ENCODE measurements around the gene ACTN3.

DNA sequence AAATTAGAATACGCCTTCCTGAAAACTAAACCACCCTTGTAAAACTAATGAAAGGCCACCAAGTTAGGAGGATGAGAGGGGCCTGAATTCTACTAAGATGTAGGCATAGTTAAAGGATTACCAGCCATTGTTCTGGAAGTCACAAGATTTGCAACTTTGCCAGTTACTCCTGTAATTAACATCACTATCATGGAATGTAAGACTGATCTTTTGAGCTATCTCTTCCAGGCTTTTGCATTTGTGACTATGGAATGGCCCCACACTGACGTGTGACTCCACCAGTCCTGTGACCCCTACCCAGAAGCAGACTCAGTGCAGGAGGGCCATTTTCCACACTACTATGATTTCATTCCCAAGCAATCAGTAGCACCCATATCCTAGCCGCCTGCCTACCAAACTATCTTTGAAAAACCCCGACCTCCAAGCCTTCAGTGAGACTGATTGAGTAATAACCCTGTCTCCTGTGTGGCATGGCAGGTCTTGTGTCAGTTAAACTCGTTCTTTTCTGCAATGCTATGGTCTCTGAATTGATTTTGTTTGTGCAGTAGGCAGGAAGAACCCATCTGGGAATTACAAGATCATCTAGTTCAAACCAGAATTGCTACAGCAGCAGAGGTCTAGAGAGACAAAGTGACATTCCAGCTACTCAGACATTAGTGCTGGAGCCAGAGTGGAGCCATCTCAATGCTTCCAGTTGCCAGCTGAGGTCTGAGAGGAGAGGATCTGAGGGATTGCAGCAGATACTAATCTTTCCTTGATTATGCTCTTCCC lies 23.6 kb downstream of the ACTN3 start:
- TF ChIP-seq, protein P1, sequence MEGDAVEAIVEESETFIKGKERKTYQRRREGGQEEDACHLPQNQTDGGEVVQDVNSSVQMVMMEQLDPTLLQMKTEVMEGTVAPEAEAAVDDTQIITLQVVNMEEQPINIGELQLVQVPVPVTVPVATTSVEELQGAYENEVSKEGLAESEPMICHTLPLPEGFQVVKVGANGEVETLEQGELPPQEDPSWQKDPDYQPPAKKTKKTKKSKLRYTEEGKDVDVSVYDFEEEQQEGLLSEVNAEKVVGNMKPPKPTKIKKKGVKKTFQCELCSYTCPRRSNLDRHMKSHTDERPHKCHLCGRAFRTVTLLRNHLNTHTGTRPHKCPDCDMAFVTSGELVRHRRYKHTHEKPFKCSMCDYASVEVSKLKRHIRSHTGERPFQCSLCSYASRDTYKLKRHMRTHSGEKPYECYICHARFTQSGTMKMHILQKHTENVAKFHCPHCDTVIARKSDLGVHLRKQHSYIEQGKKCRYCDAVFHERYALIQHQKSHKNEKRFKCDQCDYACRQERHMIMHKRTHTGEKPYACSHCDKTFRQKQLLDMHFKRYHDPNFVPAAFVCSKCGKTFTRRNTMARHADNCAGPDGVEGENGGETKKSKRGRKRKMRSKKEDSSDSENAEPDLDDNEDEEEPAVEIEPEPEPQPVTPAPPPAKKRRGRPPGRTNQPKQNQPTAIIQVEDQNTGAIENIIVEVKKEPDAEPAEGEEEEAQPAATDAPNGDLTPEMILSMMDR (IDR thresholded peaks at IDR 0.05; ENCODE audit: poor library complexity), result no peak
- TF ChIP-seq EZH2 (IDR thresholded peaks at IDR 0.05; ENCODE audit: borderline replicate concordance), result no peak

Data from hepatocyte (in vitro differentiated cells).